Thoracic aorta (tissue), 2 donors: Measurements from ENCODE around the gene BAZ2B. TPM values are rescaled to one million over a fixed set of nuclear protein-coding genes. Genes with fewer than 3 reads are reported as not detected.

ENCODE experiments used
- ATAC-seq: fragments of 150-250 bp; one replicate; pipeline ENCODE4 v1.8.0; 2017; ENCODE audit warnings: low read depth; ENCODE audit not compliant: insufficient number of reproducible peaks, low FRiP score
- DNase-seq: peaks from one replicate; pipeline ENCODE4 v3.0.0-alpha.2; 2020; ENCODE audit warnings: low spot score
- H3K27ac ChIP-seq, 2 donors: fragments of 200-600 bp; sonication (generic); 1 replicate in 1 of 2; 2 replicates in 1 of 2; pipeline ENCODE4 v1.5.1; 2016; ENCODE audit warnings: mild to moderate bottlenecking in 2 of 2, moderate library complexity in 2 of 2
- H3K27me3 ChIP-seq: fragments of 200-600 bp; sonication (generic); replicated peaks from 2 replicates; pipeline ENCODE4 v1.6.0; 2016; ENCODE audit warnings: mild to moderate bottlenecking; ENCODE audit not compliant: insufficient read depth
- H3K36me3 ChIP-seq: fragments of 200-600 bp; sonication (generic); one replicate; pipeline ENCODE4 v1.5.1; 2016
- H3K4me1 ChIP-seq, 2 donors: fragments of 200-600 bp; sonication (generic); 1 replicate in 1 of 2; 2 replicates in 1 of 2; pipeline versions ENCODE4 v1.5.1 to v1.6.0; 2016; ENCODE audit warnings: low read depth in 2 of 2, mild to moderate bottlenecking in 1 of 2; ENCODE audit not compliant: control insufficient read depth in 1 of 2
- H3K4me3 ChIP-seq: fragments of 200-600 bp; sonication (generic); 2 replicates; pipeline ENCODE4 v1.5.1; 2016; ENCODE audit warnings: mild to moderate bottlenecking
- H3K9me3 ChIP-seq: fragments of 200-600 bp; sonication (generic); 2 replicates; pipeline ENCODE4 v1.5.1; 2016
- CTCF ChIP-seq: fragments of 200-600 bp; sonication (generic); IDR thresholded peaks from one replicate; pipeline ENCODE4 v1.5.1; 2019; ENCODE audit warnings: antibody characterized with exemption
- total RNA-seq, 2 donors: library from RNA; depleted of rRNA; stranded (reverse); fragments of >200 nt; gene quantifications; one replicate each; pipeline versions ENCODE4 v1.1.0 to v1.2.3, GENCODE V29; 2016

BAZ2B gene
- total RNA-seq, 2 donors from 2014 or later: 73.8 to 147 TPM

- DNase-seq (no peak), ATAC-seq (no peak)
- Histone ChIP-seq H3K9me3 (no peaks in the 10 kb centered on the region), H3K36me3 (no peaks in the 10 kb centered on the region), H3K27ac (no peak overlapping the region), H3K4me1 (peaks cover 0 to 12% of the 10 kb centered on the region in 2 donors), H3K27me3 (no peaks in the 10 kb centered on the region), H3K4me3 (no peak overlapping the region)
- TF ChIP-seq CTCF: no peak
These were observed 114.6 kb downstream of the BAZ2B start for GRCh38 chr2:159501743-159502142.

- TF ChIP-seq CTCF: no peak
- H3K9me3 ChIP-seq: no peaks in the 10 kb centered on the region
- peaks cover 0 to 7% of the 10 kb centered on the region in 2 donors for H3K4me1 ChIP-seq
- H3K36me3 ChIP-seq: no peaks in the 10 kb centered on the region
- DNase-seq (no peak), ATAC-seq (no peak)
- no peaks in the 10 kb centered on the region for H3K27me3 ChIP-seq
- peak overlapping the region in 1 of 2 donors; percentile 31 for H3K27ac ChIP-seq
- no peak overlapping the region for H3K4me3 ChIP-seq
These were observed 118.5 kb downstream of the BAZ2B start for GRCh38 chr2:159497847-159498246.

- no peak overlapping the region for H3K4me3 ChIP-seq
- no peak for DNase-seq
- TF ChIP-seq CTCF: no peak
- no peaks in the 10 kb centered on the region for H3K36me3 ChIP-seq
- peak overlapping the region in 1 of 2 donors; percentile 31 for H3K27ac ChIP-seq
- peak; percentile 60 for ATAC-seq
- peaks cover 0 to 7% of the 10 kb centered on the region in 2 donors for H3K4me1 ChIP-seq
- no peaks in the 10 kb centered on the region for H3K9me3 ChIP-seq
- no peaks in the 10 kb centered on the region for H3K27me3 ChIP-seq
These were observed 119.1 kb downstream of the BAZ2B start for GRCh38 chr2:159497256-159497655.

- Histone ChIP-seq H3K9me3 (no peaks in the 10 kb centered on the region), H3K4me3 (no peak overlapping the region), H3K27ac (no peak overlapping the region), H3K36me3 (no peaks in the 10 kb centered on the region), H3K27me3 (no peaks in the 10 kb centered on the region), H3K4me1 (no peaks in the 10 kb centered on the region)
- TF ChIP-seq CTCF: no peak
- no peak for ATAC-seq
- DNase-seq: no peak
These were observed 126.9 kb downstream of the BAZ2B start for GRCh38 chr2:159489476-159489875.

GRCh38 chr2:159484532-159484931 lies 131.8 kb downstream of the BAZ2B start:
- H3K9me3 ChIP-seq: no peaks in the 10 kb centered on the region
- ATAC-seq (no peak), DNase-seq (no peak)
- no peaks in the 10 kb centered on the region for H3K27me3 ChIP-seq
- TF ChIP-seq CTCF: no peak
- no peak overlapping the region for H3K27ac ChIP-seq
- no peak overlapping the region for H3K4me3 ChIP-seq
- no peaks in the 10 kb centered on the region for H3K36me3 ChIP-seq
- H3K4me1 ChIP-seq: peaks cover 0 to 4% of the 10 kb centered on the region in 2 donors
